Coronary artery (tissue), 2 donors: ENCODE results near the gene SLC1A5.
"Not testable (repeated sequence)": the region's sequence is repeated elsewhere in the genome, so short reads cannot be mapped to it uniquely, and the experiment has no call there.

Source experiments
- DNase-seq: peaks from one replicate; pipeline ENCODE4 v3.0.0-alpha.2; 2017; ENCODE audit warnings: low spot score
- H3K27ac ChIP-seq, 2 donors: fragments of 200-600 bp; sonication (generic); one replicate each; pipeline ENCODE4 v1.5.1; 2016 to 2019
- H3K4me3 ChIP-seq: fragments of 200-600 bp; sonication (generic); 2 replicates; pipeline ENCODE4 v1.5.1; 2016; ENCODE audit warnings: mild to moderate bottlenecking, moderate library complexity
- CTCF ChIP-seq: fragments of 200-600 bp; sonication (generic); IDR thresholded peaks from one replicate; pipeline ENCODE4 v1.5.1; 2019; ENCODE audit warnings: antibody characterized with exemption

SLC1A5 gene

GRCh38 chr19:46812977-46813838 is 24.8 kb upstream of the SLC1A5 start:
- peak; percentile 85 for DNase-seq
- H3K4me3 ChIP-seq, result peak overlapping the region; percentile 20
- peak overlapping the region; percentile 88 to 91 for H3K27ac ChIP-seq
- no peak for TF ChIP-seq CTCF

GRCh38 chr19:46809534-46810272 is 21.3 kb upstream of the SLC1A5 start:
- no peak for TF ChIP-seq CTCF
- no peak for DNase-seq
- Histone ChIP-seq H3K4me3 (no peak overlapping the region), H3K27ac (no peak overlapping the region)

- no peak for DNase-seq
- TF ChIP-seq CTCF, result no peak
- Histone ChIP-seq H3K4me3 (no peak overlapping the region), H3K27ac (no peak overlapping the region)
These were observed 18.3 kb upstream of the SLC1A5 start for GRCh38 chr19:46806656-46807055.

GRCh38 chr19:46804432-46804831 is 16.0 kb upstream of the SLC1A5 start:
- not testable (repeated sequence) for H3K4me3 ChIP-seq, H3K27ac ChIP-seq, DNase-seq

GRCh38 chr19:46803555-46803954 is 15.2 kb upstream of the SLC1A5 start:
- no peak for TF ChIP-seq CTCF
- DNase-seq, result no peak
- no peak overlapping the region for H3K4me3 ChIP-seq
- H3K27ac ChIP-seq, result no peak overlapping the region

- Histone ChIP-seq H3K27ac (no peak overlapping the region), H3K4me3 (no peak overlapping the region)
- DNase-seq, result no peak
- TF ChIP-seq CTCF, result no peak
These were observed 13.8 kb upstream of the SLC1A5 start for GRCh38 chr19:46802152-46802551.

GRCh38 chr19:46798713-46799112 is 10.3 kb upstream of the SLC1A5 start:
- Histone ChIP-seq H3K27ac (no peak overlapping the region), H3K4me3 (no peak overlapping the region)
- no peak for TF ChIP-seq CTCF
- no peak for DNase-seq
